HepG2 (cell line): ENCODE measurements around the gene PLA2G2E. TPM values are rescaled to one million over a fixed set of nuclear protein-coding genes. Genes with fewer than 3 reads are reported as not detected.

Source experiments
- ARID4A ChIP-seq: sonication (generic); formaldehyde crosslinking; IDR thresholded peaks from 2 replicates; pipeline ENCODE4 v1.5.0; 2020; ENCODE audit warnings: mild to moderate bottlenecking, missing genetic modification reagents, borderline replicate concordance
- ATF2 ChIP-seq: sonication (generic); formaldehyde crosslinking; IDR thresholded peaks from 2 replicates; pipeline ENCODE4 v1.4.0; 2020; ENCODE audit warnings: missing genetic modification reagents
- BCL6 ChIP-seq: IDR thresholded peaks from 2 replicates; pipeline ENCODE4 v1.6.1; 2016; ENCODE audit warnings: missing genetic modification reagents, missing compliant biosample characterization
- BHLHE40 ChIP-seq: IDR thresholded peaks from 2 replicates; pipeline ENCODE4 v1.6.1; 2011; ENCODE audit warnings: low read length, improper control_type of control experiment
- BRCA1 ChIP-seq: sonication (generic); formaldehyde crosslinking; IDR thresholded peaks from 2 replicates; pipeline ENCODE4 v1.4.0; 2020; ENCODE audit warnings: missing genetic modification reagents
- DPF2 ChIP-seq: sonication (generic); formaldehyde crosslinking; IDR thresholded peaks from 2 replicates; pipeline ENCODE4 v1.4.0; 2020; ENCODE audit warnings: mild to moderate bottlenecking, low read depth, missing genetic modification reagents, borderline replicate concordance
- HMG20B ChIP-seq: conservative IDR thresholded peaks from 2 replicates; pipeline ENCODE4 v1.6.1; 2016; ENCODE audit warnings: missing genetic modification reagents, missing compliant biosample characterization
- HNF1B ChIP-seq: sonication (generic); formaldehyde crosslinking; IDR thresholded peaks from 2 replicates; pipeline ENCODE4 v1.5.1; 2020; ENCODE audit warnings: mild to moderate bottlenecking, moderate library complexity, missing genetic modification reagents
- KDM2A ChIP-seq: sonication (generic); formaldehyde crosslinking; IDR thresholded peaks from 2 replicates; pipeline ENCODE4 v1.4.0; 2020; ENCODE audit warnings: low read depth, missing genetic modification reagents, borderline replicate concordance
- MBNL3 ChIP-seq: fragments of 250-450 bp; sonication (Bioruptor Pico); conservative IDR thresholded peaks from 2 replicates; pipeline ENCODE4 v1.8.0; 2022; ENCODE audit warnings: mild to moderate bottlenecking, inconsistent platforms
- MTA1 ChIP-seq: sonication (generic); formaldehyde crosslinking; IDR thresholded peaks from 2 replicates; pipeline ENCODE4 v1.4.0; 2020; ENCODE audit warnings: missing genetic modification reagents, mild to moderate bottlenecking, borderline replicate concordance
- NKX3-1 ChIP-seq: sonication (generic); formaldehyde crosslinking; IDR thresholded peaks from 2 replicates; pipeline ENCODE4 v1.5.0; 2020; ENCODE audit warnings: missing genetic modification reagents
- RBFOX2 ChIP-seq: fragments of 200-400 bp; formaldehyde crosslinking; IDR thresholded peaks from 2 replicates; pipeline ENCODE4 v1.6.1; 2017; ENCODE audit warnings: low read depth, mild to moderate bottlenecking, low read length
- RCOR2 ChIP-seq: IDR thresholded peaks from 2 replicates; pipeline ENCODE4 v1.6.1; 2016; ENCODE audit warnings: missing biosample characterization, missing genetic modification reagents
- SAP130 ChIP-seq: IDR thresholded peaks from 2 replicates; pipeline ENCODE4 v1.6.1; 2016; ENCODE audit warnings: low read depth
- ZBTB20 ChIP-seq: sonication (generic); formaldehyde crosslinking; IDR thresholded peaks from 2 replicates; pipeline ENCODE4 v1.8.1; 2023; ENCODE audit warnings: missing genetic modification reagents, low read depth, mild to moderate bottlenecking, borderline replicate concordance
- ZEB1 ChIP-seq: IDR thresholded peaks from 2 replicates; pipeline ENCODE4 v1.6.1; 2012; ENCODE audit warnings: mild to moderate bottlenecking, low read depth, inconsistent platforms; ENCODE audit not compliant: insufficient replicate concordance
- ZFY ChIP-seq: sonication (generic); formaldehyde crosslinking; IDR thresholded peaks from 2 replicates; pipeline ENCODE4 v1.4.0; 2020; ENCODE audit warnings: missing genetic modification reagents
- ZNF30 ChIP-seq: sonication (generic); formaldehyde crosslinking; IDR thresholded peaks from 2 replicates; pipeline ENCODE4 v1.5.0; 2020; ENCODE audit warnings: mild to moderate bottlenecking, missing genetic modification reagents
- ZNF543 ChIP-seq: sonication (generic); formaldehyde crosslinking; IDR thresholded peaks from 2 replicates; pipeline ENCODE4 v1.4.0; 2020; ENCODE audit warnings: mild to moderate bottlenecking, missing genetic modification reagents
- ZNF747 ChIP-seq: sonication (generic); formaldehyde crosslinking; IDR thresholded peaks from 2 replicates; pipeline ENCODE4 v1.8.1; 2023; ENCODE audit warnings: missing genetic modification reagents, mild to moderate bottlenecking, borderline replicate concordance
- ZNF768 ChIP-seq: sonication (generic); formaldehyde crosslinking; IDR thresholded peaks from 2 replicates; pipeline ENCODE4 v1.4.0; 2020; ENCODE audit warnings: missing genetic modification reagents
- polyA plus RNA-seq, 8 experiments: library from polyadenylated mRNA; depleted of rRNA in 3 of 8; stranded (reverse) in 7 of 8; unstranded in 1 of 8; fragments of >200 nt; fragmentation: Illumina TruSeq in 4 of 8; extraction: Trizol in 4 of 8; gene quantifications; 2 replicates each; pipeline versions ENCODE4 v1.2.1 to v1.2.3, GENCODE V29; 2011 to 2016; ENCODE audit warnings: low read depth in 4 of 8, missing spikeins in 1 of 8, mixed read lengths in 1 of 8; ENCODE audit not compliant: insufficient read depth in 1 of 8
- total RNA-seq, 5 experiments: library from RNA; depleted of rRNA; stranded (reverse); fragments of >200 nt; fragmentation: Illumina TruSeq; extraction: Trizol; gene quantifications; 2 replicates each; pipeline ENCODE4 v1.2.3, GENCODE V29; 2016; ENCODE audit warnings: low read depth in 1 of 5

Gene PLA2G2E
- total and polyA plus RNA-seq, 2 of the 13 experiments (the other 11 are each of a cell fraction or from before 2014, with no cell fraction given): not detected

GRCh38 chr1:19925342-19926070, 2.1 kb upstream of the PLA2G2E start (continued):
- TF ChIP-seq HNF1B: peak; percentile 77
- TF ChIP-seq BCL6 (CRISPR knock-in tag): peak; percentile 93
- TF ChIP-seq ARID4A (CRISPR knock-in tag): peak; percentile 17; the same call in 1 of the 2 replicates
- 0 out of 2 replicates have a peak, but pooled peaks have one; percentile 6 for TF ChIP-seq BHLHE40
- no peak for TF ChIP-seq MBNL3 (CRISPR knock-in tag)
- 0 out of 2 replicates have a peak, but pooled peaks have one; percentile 44 for TF ChIP-seq ZNF543 (CRISPR knock-in tag)
- TF ChIP-seq ZFY (CRISPR knock-in tag): 0 out of 2 replicates have a peak, but pooled peaks have one; percentile 31
- no peak for TF ChIP-seq ZNF30 (CRISPR knock-in tag)
- peak; percentile 48; the same call in 1 of the 2 replicates for TF ChIP-seq ZBTB20 (CRISPR knock-in tag)
- peak; percentile 58; the same call in 1 of the 2 replicates for TF ChIP-seq ATF2 (CRISPR knock-in tag)
- TF ChIP-seq KDM2A (CRISPR knock-in tag): peak; percentile 29; the same call in 1 of the 2 replicates
- peak; percentile 68 for TF ChIP-seq SAP130 (CRISPR knock-in tag)
- peak; percentile 51; the same call in 1 of the 2 replicates for TF ChIP-seq ZNF768 (CRISPR knock-in tag)
- TF ChIP-seq ZNF747 (CRISPR knock-in tag): peak; percentile 67; the same call in 1 of the 2 replicates
- TF ChIP-seq NKX3-1 (CRISPR knock-in tag): no peak
- peak; percentile 99 for TF ChIP-seq ZEB1
- TF ChIP-seq DPF2: peak; percentile 86; the same call in 1 of the 2 replicates
- peak; percentile 80 for TF ChIP-seq RCOR2 (CRISPR knock-in tag)
- TF ChIP-seq RBFOX2: peak; percentile 56
- TF ChIP-seq HMG20B (CRISPR knock-in tag): peak; percentile 59; the same call in 1 of the 2 replicates
- TF ChIP-seq MTA1 (CRISPR knock-in tag): 0 out of 2 replicates have a peak, but pooled peaks have one; percentile 26
- TF ChIP-seq BRCA1 (CRISPR knock-in tag): no peak
